Stimulated activated CD8-positive, alpha-beta memory T cell treated with anti-CD3 and anti-CD28 coated beads, Interleukin-2, amount 100 ng/mL, for 1 hour (primary cell): ENCODE data around the gene SPEF2.
A peak's percentile ranks its signal among the peaks of the same experiment; 100 is the strongest.
"Not testable (repeated sequence)": the region's sequence is repeated elsewhere in the genome, so short reads cannot be mapped to it uniquely, and the experiment has no call there.

Source experiments
- DNase-seq, 2 donors: peaks; one replicate each; pipeline ENCODE4 v3.0.0-alpha.2; 2020; ENCODE audit warnings: low read depth in 2 of 2

The SPEF2 gene

DNA sequence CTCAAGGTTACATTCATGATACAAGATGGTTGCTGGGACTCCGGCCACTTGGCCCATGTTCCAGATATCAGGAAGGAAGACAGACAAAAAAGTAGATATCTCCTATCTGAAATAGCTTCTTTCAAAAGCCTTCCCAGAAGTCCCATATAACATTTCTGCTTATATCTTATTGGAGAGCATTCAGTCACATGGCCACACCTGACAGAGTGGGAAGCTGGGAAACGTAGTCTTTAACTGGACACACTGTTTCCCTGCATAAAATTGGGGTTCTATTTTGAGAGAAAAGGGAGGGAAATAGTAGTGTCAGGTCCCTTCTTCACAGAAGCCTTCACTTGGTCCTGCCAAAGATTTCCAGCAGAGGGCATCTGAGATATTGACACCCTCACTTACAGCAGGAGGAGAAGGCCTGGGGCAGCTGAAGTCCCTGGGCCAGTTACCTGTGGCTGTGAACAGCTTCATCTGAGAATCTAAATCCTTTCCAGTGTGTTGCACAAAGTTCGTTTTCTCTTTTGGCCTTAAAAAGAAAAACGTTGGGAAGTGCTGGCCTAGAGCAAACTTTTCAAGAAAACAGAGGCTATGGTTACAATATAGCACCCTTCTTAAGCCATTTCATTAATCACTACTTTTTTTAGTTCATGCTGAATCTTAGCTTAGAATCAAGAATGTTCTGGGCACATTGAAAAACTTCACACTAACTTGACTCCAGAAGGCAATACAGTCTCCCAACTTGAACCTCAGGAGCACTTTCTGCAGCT lies 33.5 kb downstream of the SPEF2 start:
- peak; percentile 14 to 45 for DNase-seq

GRCh38 chr5:35656721-35657120 lies 39.1 kb downstream of the SPEF2 start:
- no peak for DNase-seq

GRCh38 chr5:35657877-35658276 lies 40.2 kb downstream of the SPEF2 start:
- no peak for DNase-seq

DNA sequence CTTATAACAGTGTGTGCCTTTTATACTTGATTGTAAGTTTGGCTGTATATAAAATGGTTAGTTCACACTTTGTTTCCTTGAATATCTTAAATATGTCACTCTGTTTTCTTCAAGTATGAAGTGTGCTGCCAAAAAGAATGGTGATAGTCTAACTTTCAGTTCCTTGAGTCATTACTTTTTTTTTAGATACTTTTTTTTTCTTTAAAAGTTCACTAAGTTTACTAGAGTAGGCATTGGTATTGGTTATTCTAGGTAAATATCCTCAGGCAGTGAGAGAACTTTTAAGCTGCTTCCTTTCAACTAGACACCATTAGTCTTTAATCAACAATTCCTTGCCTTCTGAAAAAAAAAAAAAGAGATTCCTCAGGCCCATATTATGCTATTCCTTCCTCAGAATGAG lies 41.9 kb downstream of the SPEF2 start:
- no peak for DNase-seq

GRCh38 chr5:35660451-35660850 lies 42.8 kb downstream of the SPEF2 start:
- no peak for DNase-seq

DNA sequence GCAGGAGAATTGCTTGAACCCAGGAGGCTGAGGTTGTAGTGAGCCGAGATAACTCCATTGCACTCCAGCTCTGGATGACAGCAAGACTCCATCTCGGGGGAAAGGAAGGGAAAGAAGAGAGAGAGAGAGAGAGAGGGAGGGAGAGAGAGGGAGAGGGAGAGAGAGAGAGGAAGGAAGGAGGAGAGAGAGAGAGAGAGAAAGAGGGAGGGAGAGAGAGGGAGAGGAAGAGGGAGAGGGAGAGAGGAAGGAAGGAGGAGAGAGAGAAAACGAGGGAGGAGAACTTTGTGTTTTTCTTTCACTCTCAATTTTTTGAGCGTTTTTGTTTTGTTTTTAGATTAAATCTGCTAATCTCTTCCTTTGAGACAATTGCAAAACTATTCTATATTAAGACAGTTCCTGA lies 46.9 kb downstream of the SPEF2 start:
- no peak for DNase-seq

DNA sequence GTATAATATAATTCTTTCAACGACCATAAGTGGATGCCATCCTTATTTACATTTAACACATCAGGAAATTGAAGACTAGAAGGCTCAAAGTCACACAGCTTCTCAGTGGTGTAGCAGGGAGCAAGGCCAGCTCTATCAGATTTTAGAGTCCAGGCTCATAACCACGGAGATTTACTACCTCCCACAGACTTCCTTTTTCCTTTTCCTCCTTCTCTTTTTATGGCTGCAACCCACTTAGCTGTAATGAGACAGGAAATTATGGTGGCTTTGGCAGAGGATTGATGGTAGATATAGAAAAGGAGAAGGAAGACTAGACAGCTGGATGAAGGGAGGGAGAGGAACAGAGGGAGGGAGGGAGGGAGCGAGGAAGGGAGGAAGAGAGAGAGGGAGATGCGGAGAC lies 47.4 kb downstream of the SPEF2 start:
- DNase-seq: no peak

GRCh38 chr5:35668319-35668718 lies 50.7 kb downstream of the SPEF2 start:
- DNase-seq: no peak

GRCh38 chr5:35668794-35669193 lies 51.1 kb downstream of the SPEF2 start:
- no peak for DNase-seq

DNA sequence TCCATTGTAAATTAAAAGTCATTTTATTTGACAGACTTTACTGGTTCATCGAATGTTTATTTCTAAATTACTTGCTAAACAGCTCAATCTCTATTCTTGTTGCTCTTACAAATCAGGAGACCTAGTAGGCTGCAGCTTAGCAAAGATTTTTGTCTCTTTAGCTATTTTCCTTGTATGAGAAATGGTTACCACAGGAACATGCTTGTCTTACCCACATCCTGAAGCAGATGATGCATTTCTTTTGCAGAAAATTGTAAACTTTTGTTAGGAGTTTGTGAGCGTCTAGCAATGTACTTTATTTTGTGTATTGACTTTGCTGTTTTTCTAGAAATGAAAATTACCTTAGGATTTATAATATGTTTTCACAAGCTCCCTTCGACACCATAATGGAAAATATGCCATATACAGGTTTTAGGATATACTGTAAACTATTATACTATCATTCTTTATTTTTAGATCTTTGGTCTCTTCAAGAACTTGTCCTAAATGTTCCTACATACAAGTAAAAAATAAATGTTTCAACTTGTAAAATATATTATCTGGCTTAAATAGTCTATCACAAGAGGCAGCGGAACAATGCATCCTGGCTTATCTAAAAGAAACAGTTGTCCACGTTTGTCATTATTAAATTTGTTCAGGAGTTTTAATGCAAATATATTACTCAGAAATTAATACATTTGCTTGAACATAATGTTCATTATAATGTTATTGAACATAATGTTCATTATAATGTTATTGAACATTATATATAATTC lies 54.1 kb downstream of the SPEF2 start:
- no peak for DNase-seq

GRCh38 chr5:35672296-35672655 lies 54.6 kb downstream of the SPEF2 start:
- not testable (repeated sequence) for DNase-seq

DNA sequence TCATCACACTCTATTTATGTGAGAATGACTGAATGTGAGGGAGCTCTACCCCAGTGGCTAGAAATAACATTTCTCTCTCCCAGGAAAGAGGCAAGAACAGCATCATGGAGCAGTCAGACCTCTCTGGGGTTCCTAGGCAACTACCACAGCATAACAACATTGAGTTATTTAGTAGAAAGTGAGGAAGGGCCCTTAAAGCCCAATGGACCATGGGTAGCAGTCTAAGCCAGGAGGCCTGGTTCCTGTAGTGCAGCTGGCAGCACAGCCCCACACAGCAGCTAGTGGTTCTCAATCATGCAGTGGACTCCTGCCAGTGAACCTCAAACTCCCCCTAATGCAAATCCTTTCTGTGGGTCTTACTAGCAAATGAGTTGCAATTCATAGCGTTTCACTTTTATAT lies 55.3 kb downstream of the SPEF2 start:
- DNase-seq: no peak

DNA sequence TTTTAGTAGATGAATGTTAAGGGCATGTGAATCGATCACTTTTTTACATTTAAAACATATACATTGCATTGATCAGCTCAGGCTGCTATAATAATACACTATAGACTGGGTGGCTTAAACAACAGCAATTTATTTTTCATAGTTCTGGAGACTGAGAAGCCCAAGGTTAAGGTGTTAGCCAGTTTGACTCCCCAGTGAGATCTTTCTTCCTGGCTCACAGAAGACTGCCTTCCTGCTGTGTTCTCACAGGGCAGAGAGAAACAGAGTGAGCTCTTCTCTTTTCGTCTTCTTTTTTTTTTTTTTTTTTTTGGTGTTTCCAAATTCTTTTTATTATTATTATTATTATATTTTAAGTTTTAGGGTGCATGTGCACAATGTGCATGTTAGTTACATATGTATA lies 56.4 kb downstream of the SPEF2 start:
- DNase-seq: no peak

DNA sequence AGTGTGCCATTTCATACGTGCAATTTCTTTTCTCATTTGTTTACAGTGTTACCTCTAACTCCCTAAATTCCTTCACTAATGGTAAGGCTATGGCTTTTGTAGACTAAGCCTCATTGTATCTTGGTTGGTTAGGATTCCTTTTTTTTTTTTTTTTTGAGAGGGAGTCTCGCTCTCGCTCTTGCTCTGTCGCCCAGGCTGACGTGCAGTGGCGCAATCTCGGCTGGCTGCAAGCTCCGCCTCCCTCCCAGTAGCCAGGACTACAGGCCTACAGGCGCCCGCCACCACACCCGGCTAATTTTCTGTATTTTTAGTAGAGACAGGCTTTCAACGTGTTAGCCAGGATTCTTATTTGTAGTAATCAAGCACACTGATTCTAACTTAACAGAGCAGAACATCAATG lies 57.7 kb downstream of the SPEF2 start:
- no peak for DNase-seq

DNA sequence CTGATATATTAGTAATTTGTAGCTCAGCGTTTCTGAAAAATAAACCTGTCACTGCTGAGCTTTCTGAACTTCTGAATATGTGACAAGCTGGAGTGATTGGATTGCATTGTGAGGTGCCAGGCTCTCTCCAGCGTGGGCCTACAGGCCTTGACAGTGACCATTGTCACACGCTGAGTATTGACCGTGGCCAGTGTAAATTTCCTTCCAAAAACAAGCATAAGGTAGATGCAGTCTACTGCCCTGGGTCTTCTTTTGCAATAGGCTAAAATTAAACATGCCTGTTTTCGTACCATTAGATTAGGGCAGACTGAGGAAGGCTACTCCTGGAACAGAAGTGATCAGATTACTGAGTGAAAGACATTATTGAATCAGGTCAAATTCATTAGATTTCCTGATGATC lies 60.2 kb downstream of the SPEF2 start:
- no peak for DNase-seq

DNA sequence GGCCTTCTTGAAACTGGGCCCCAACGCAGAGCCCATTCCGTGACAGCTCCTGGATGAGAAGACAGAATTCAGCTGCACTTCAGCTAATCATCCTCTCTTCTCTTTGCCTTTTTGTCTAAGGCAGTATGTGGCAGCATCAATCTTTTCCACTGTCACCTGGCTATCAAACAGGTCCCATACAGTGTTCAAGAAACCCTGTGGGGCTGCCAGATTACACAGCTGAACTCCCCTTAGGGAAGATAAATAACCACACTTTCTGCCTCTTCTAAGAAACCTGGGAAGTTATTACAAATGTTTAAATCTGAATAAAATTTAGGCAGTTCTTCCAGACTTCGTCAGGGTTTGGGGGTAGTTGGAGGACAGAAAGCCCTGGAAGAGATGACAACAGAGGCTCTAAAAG lies 61.0 kb downstream of the SPEF2 start:
- DNase-seq: no peak

GRCh38 chr5:35679357-35679756 lies 61.7 kb downstream of the SPEF2 start:
- DNase-seq: no peak

- no peak for DNase-seq
Observed at GRCh38 chr5:35681911-35682310, 64.2 kb downstream of the SPEF2 start.

DNA sequence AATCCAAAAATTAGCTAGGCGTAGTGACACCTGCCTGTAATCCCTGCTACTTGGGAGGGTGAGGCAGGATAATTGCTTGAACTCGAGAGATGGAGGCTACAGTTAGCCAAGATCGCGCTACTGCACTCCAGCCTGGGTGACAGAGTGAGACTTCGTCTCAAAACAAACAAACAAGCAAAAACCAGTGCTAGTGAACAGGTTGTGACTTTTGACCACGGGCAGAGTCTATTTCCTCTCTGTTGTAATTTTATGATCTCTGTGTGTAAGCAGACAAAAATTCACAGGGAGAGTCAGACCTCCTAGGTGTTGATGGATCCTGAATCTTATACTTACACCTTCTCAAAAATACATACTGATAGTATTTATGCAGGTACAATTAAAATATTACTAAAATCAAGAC lies 65.8 kb downstream of the SPEF2 start:
- DNase-seq: no peak

DNA sequence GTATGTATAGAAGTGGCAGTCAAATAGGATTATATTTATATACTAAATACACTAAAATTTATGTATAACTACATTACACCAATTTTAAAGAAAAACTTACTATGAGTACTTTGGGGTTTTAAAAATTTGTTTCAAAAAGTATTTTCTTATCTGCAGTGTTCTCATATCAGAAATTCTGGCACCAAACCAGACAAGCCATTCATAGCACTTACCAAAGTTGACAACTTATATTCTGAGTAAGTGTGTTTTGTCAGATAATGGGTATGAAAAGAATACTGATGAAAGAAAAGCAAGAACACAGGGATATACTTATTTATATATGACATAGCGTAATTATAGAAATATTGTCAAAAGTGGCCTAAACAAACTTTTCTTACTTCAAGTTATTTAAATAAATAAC lies 67.5 kb downstream of the SPEF2 start:
- DNase-seq: no peak

DNA sequence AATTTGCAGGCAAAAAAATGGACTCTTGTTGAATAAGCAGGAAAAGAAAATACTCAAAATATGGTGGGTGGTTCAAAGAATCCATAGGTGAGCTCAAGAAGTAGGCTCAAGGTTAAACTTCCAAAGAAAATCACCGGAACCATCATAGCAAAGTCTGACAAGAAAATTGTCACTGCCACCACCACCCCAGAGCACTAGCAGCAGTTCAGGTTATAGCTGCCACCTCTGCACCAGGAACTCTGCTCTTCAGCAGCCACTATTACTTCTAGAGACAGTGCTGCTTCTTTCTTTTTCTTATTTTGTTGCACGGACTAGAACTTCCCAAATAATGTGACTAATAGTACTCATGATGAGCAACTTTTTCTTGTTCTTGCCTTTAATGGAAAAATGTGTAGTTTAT lies 70.3 kb downstream of the SPEF2 start:
- no peak for DNase-seq

- no peak for DNase-seq
Observed at GRCh38 chr5:35694481-35694880, 76.8 kb downstream of the SPEF2 start.

- DNase-seq: no peak
Observed at GRCh38 chr5:35698047-35698808, 80.6 kb downstream of the SPEF2 start.
